H1 (cell line): Measurements from ENCODE around the gene WEE2. TPM values are rescaled to one million over a fixed set of nuclear protein-coding genes. Genes with fewer than 3 reads are reported as not detected.
A peak's percentile ranks its signal among the peaks of the same experiment; 100 is the strongest.

ENCODE experiments used
- CTCF ChIA-PET: fragments of 300-600 bp; sonication (Branson Sonifier 250); formaldehyde crosslinking; loops from one replicate; lab custom pipeline; 2021; ENCODE audit not compliant: partially characterized antibody; lab: Charles Lee
- POLR2A ChIA-PET: fragments of 300-600 bp; sonication (Branson Sonifier 250); formaldehyde crosslinking; loops from one replicate; lab custom pipeline; 2021; ENCODE audit warnings: inconsistent platforms; ENCODE audit not compliant: partially characterized antibody; lab: Charles Lee
- DNase-seq, 2 experiments: peaks; one replicate each; pipeline versions ENCODE4 v3.0.0 to v3.0.0-alpha.2; 2010 to 2022; ENCODE audit warnings: low spot score in 2 of 2, low read depth in 1 of 2, mixed read lengths in 1 of 2
- FAIRE-seq: peaks from 2 replicates; lab custom pipeline; 2011; peaks lifted over from hg19 to GRCh38; lab: Jason Lieb, UNC
- H2AFZ ChIP-seq: 2 replicates; pipeline ENCODE4 v1.8.1; 2012; ENCODE audit warnings: low read length, inconsistent platforms
- H2AK5ac ChIP-seq: 2 replicates; pipeline ENCODE4 v1.6.1; 2013; ENCODE audit warnings: low read depth, low read length
- H2BK120ac ChIP-seq: replicated peaks from 2 replicates; pipeline ENCODE3; 2013; ENCODE audit warnings: low read depth, low read length, inconsistent platforms
- H2BK12ac ChIP-seq: 2 replicates; pipeline ENCODE4 v1.6.1; 2013; ENCODE audit warnings: low read depth, low read length
- H2BK15ac ChIP-seq: 2 replicates; pipeline ENCODE4 v1.6.1; 2013; ENCODE audit warnings: low read length
- H2BK20ac ChIP-seq: 2 replicates; pipeline ENCODE4 v1.6.1; 2013; ENCODE audit warnings: low read length
- H2BK5ac ChIP-seq: 2 replicates; pipeline ENCODE4 v1.6.1; 2013; ENCODE audit warnings: low read depth, low read length
- H3K14ac ChIP-seq: 2 replicates; pipeline ENCODE4 v1.6.1; 2013; ENCODE audit warnings: inconsistent platforms; ENCODE audit not compliant: insufficient read length
- H3K18ac ChIP-seq: 2 replicates; pipeline ENCODE4 v1.6.1; 2013; ENCODE audit warnings: low read length; ENCODE audit errors: extremely low read depth
- H3K23ac ChIP-seq: 2 replicates; pipeline ENCODE4 v1.6.1; 2013; ENCODE audit warnings: inconsistent platforms; ENCODE audit not compliant: insufficient read length
- H3K23me2 ChIP-seq: 2 replicates; pipeline ENCODE4 v1.6.1; 2013; ENCODE audit warnings: low read depth, low read length
- H3K27ac ChIP-seq: 2 replicates; pipeline ENCODE4 v1.6.1; 2011; ENCODE audit warnings: low read depth, low read length, inconsistent platforms
- H3K27me3 ChIP-seq, 4 experiments: replicated peaks in 1 of 4; 1 replicate in 1 of 4; 2 replicates in 3 of 4; pipeline versions ENCODE4 v1.6.1 to v1.8.1; 2011 to 2013; ENCODE audit warnings: low read length in 3 of 4, mild to moderate bottlenecking in 3 of 4, inconsistent platforms in 2 of 4, mixed read lengths in 2 of 4, moderate library complexity in 1 of 4; ENCODE audit not compliant: control insufficient read depth in 3 of 4, insufficient read depth in 3 of 4; ENCODE audit errors: extremely low read depth in 1 of 4
- H3K36me3 ChIP-seq, 4 experiments: 2 replicates each; pipeline versions ENCODE4 v1.6.1 to v1.8.1; 2011 to 2013; ENCODE audit warnings: mild to moderate bottlenecking in 4 of 4, low read length in 3 of 4, moderate library complexity in 2 of 4, control low read depth in 1 of 4, inconsistent platforms in 1 of 4; ENCODE audit not compliant: insufficient read depth in 4 of 4, control insufficient read depth in 2 of 4
- H3K4ac ChIP-seq: replicated peaks from 2 replicates; pipeline ENCODE3; 2013; ENCODE audit warnings: low read length, low read depth, mixed read lengths, inconsistent platforms; ENCODE audit not compliant: insufficient read length
- H3K4me1 ChIP-seq, 4 experiments: replicated peaks in 1 of 4; 1 replicate in 1 of 4; 2 replicates in 3 of 4; pipeline versions ENCODE4 v1.6.1 to v1.8.1; 2011 to 2013; ENCODE audit warnings: low read length in 3 of 4, inconsistent platforms in 2 of 4, mixed read lengths in 1 of 4; ENCODE audit not compliant: insufficient read depth in 4 of 4, control insufficient read depth in 3 of 4
- H3K4me2 ChIP-seq, 2 experiments: 2 replicates each; pipeline versions ENCODE4 v1.6.1 to v1.8.1; 2011 to 2013; ENCODE audit warnings: low read depth in 2 of 2, low read length in 2 of 2, control low read depth in 1 of 2, inconsistent platforms in 1 of 2, mild to moderate bottlenecking in 1 of 2; ENCODE audit not compliant: insufficient read depth in 1 of 2
- H3K4me3 ChIP-seq, 4 experiments: fragments of 200-600, 300-600 bp in 1 of 4; sonication (generic), shearing (Covaris generic), sonication (Bioruptor Twin) in 1 of 4; 2 replicates each; pipeline versions ENCODE4 v1.5.1 to v1.8.1; 2011 to 2016; ENCODE audit warnings: low read length in 4 of 4, low read depth in 3 of 4, control low read depth in 2 of 4, inconsistent platforms in 2 of 4, mild to moderate bottlenecking in 2 of 4, mixed read lengths in 1 of 4, moderate library complexity in 1 of 4; ENCODE audit not compliant: insufficient read depth in 2 of 4; ENCODE audit errors: extremely low read depth in 1 of 4
- H3K56ac ChIP-seq: replicated peaks from 2 replicates; pipeline ENCODE3; 2013; ENCODE audit warnings: low read depth, mild to moderate bottlenecking, mixed read lengths, low read length, inconsistent platforms; ENCODE audit not compliant: insufficient read length
- H3K79me1 ChIP-seq: 2 replicates; pipeline ENCODE4 v1.6.1; 2013; ENCODE audit warnings: low read depth, low read length, control low read depth
- H3K79me2 ChIP-seq, 2 experiments: 2 replicates each; pipeline versions ENCODE4 v1.6.1 to v1.8.1; 2012 to 2013; ENCODE audit warnings: low read length in 2 of 2, mild to moderate bottlenecking in 2 of 2, inconsistent platforms in 1 of 2; ENCODE audit not compliant: insufficient read depth in 2 of 2, control insufficient read depth in 1 of 2
- H3K9ac ChIP-seq, 4 experiments: replicated peaks in 1 of 4; 1 replicate in 1 of 4; 2 replicates in 3 of 4; pipeline versions ENCODE4 v1.6.1 to v1.8.1; 2011 to 2013; ENCODE audit warnings: low read depth in 3 of 4, low read length in 3 of 4, control low read depth in 2 of 4, mild to moderate bottlenecking in 2 of 4, moderate library complexity in 2 of 4, inconsistent platforms in 1 of 4; ENCODE audit errors: extremely low read depth in 1 of 4
- H3K9me3 ChIP-seq, 2 experiments: 2 replicates each; pipeline versions ENCODE4 v1.6.1 to v1.8.1; 2012 to 2013; ENCODE audit warnings: mild to moderate bottlenecking in 2 of 2, moderate library complexity in 2 of 2, control low read depth in 1 of 2, inconsistent platforms in 1 of 2, low read depth in 1 of 2, low read length in 1 of 2, mixed read lengths in 1 of 2; ENCODE audit not compliant: insufficient read depth in 2 of 2
- H4K20me1 ChIP-seq, 2 experiments: replicated peaks in 1 of 2; 2 replicates each; pipeline versions ENCODE3 to v1.8.1; 2011 to 2013; ENCODE audit warnings: inconsistent platforms in 2 of 2, low read length in 2 of 2, mild to moderate bottlenecking in 1 of 2; ENCODE audit not compliant: insufficient read depth in 2 of 2, control insufficient read depth in 1 of 2
- H4K5ac ChIP-seq: 2 replicates; pipeline ENCODE4 v1.6.1; 2013; ENCODE audit warnings: low read length, low read depth, mixed read lengths, inconsistent platforms; ENCODE audit not compliant: insufficient read length
- H4K8ac ChIP-seq: 2 replicates; pipeline ENCODE4 v1.8.0; 2013; ENCODE audit warnings: mild to moderate bottlenecking, moderate library complexity, low read length, inconsistent platforms; ENCODE audit not compliant: insufficient read depth; ENCODE audit errors: extremely low read depth
- H4K91ac ChIP-seq: replicated peaks from 2 replicates; pipeline ENCODE3; 2013; ENCODE audit warnings: low read length, mixed read lengths, inconsistent platforms; ENCODE audit not compliant: insufficient read length
- CEBPB ChIP-seq: IDR thresholded peaks from 2 replicates; pipeline ENCODE4 v1.6.1; 2012; ENCODE audit warnings: low read depth, low read length
- EP300 ChIP-seq, 2 experiments: IDR thresholded peaks; 1 replicate in 1 of 2; 2 replicates in 1 of 2; pipeline ENCODE4 v1.6.1; 2011 to 2012; ENCODE audit warnings: low read depth in 2 of 2, low read length in 2 of 2, mild to moderate bottlenecking in 2 of 2, borderline replicate concordance in 1 of 2, inconsistent platforms in 1 of 2, moderate library complexity in 1 of 2
- WGBS, 2 experiments: shearing (Covaris generic) in 1 of 2; methylation state at CpG; one replicate each; pipeline versions ENCODE4 v1.1.6 to v1.1.7; 2013 to 2015; ENCODE audit warnings: low lambda C conversion rate in 2 of 2, mixed read lengths in 2 of 2, inconsistent platforms in 1 of 2, low coverage in 1 of 2, missing lambda C conversion rate in 1 of 2; ENCODE audit not compliant: insufficient replicate concordance in 2 of 2, insufficient coverage in 1 of 2, insufficient read length in 1 of 2; ENCODE audit errors: extremely low coverage in 1 of 2, missing lambda C conversion rate in 1 of 2; 5-methylcytosine and 5-hydroxymethylcytosine counted together
- polyA plus RNA-seq, 7 experiments: library from polyadenylated mRNA; depleted of rRNA in 3 of 7; stranded (reverse) in 5 of 7; unstranded in 2 of 7; fragments of >200 nt in 5 of 7; fragments of 200-250 nt in 2 of 7; gene quantifications; 1 replicate in 5 of 7; 2 replicates in 1 of 7; 4 replicates in 1 of 7; pipeline versions ENCODE4 v1.2.1 to v1.2.3, GENCODE V29; 2011 to 2013; ENCODE audit warnings: missing spikeins in 2 of 7, mixed read lengths in 2 of 7
- total RNA-seq: library from RNA; stranded (reverse); fragmentation: NEBNext Ultra II Directional; extraction: Animal tissue kit (Norgen Biotek cat#: 25700); gene quantifications from 2 replicates; pipeline ENCODE4 v1.2.1, GENCODE V29; 2021

Gene WEE2
- total and polyA plus RNA-seq, 2 of the 8 experiments (the other 6 are each of a cell fraction or from before 2014, with no cell fraction given) = 0.02 TPM; not detected in 1

DNA sequence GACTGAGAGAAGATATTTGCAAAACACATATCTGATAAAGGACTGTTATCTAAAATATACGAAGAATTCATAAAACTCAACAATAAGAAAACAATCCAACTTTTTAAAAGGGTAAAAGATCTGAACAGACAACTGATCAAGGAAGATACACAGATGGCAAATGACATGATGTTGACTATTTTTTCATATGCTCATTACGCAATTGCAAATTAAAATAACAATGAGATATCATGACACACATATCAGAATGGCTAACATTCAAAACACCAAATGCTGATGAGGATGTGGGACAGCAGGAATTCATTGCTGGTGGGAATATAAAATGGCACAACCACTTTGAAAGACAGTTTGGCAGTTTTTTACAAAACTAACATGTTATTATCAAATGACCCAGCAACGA lies 15.1 kb upstream of the WEE2 start:
- Histone ChIP-seq H3K79me2 (peaks cover 0 to 70% of the 10 kb centered on the region in 2 experiments; a peak in 2 of 4 replicates), H3K23me2 (no peaks in the 10 kb centered on the region), H3K56ac (no peak overlapping the region), H2BK12ac (no peak overlapping the region)
- no peak for DNase-seq
- TF ChIP-seq CEBPB = peak; percentile 44; the same call in 1 of the 2 replicates
- TF ChIP-seq EP300 (IDR thresholded peaks at IDR 0.05; ENCODE audit: borderline replicate concordance in 1 of 2, low read depth in 2 of 2, low read length in 2 of 2) = no peak
- TF ChIP-seq, all 59 proteins: peak for 1
- no peak overlapping the region for H3K27ac ChIP-seq
- no peak overlapping the region for H3K4ac ChIP-seq
- no peak overlapping the region for H3K9ac ChIP-seq
- H3K23ac ChIP-seq = no peak overlapping the region
- H2BK5ac ChIP-seq = no peak overlapping the region
- no peak overlapping the region for H2AFZ ChIP-seq
- no peaks in the 10 kb centered on the region for H3K9me3 ChIP-seq
- peaks cover 0 to 8% of the 10 kb centered on the region in 2 experiments for H4K20me1 ChIP-seq
- no peak overlapping the region for H2BK120ac ChIP-seq
- no peaks in the 10 kb centered on the region for H3K27me3 ChIP-seq
- H3K79me1 ChIP-seq = peaks cover 2% of the 10 kb centered on the region; the same call in 1 of the 2 replicates
- H3K4me1 ChIP-seq = peaks cover 0 to 21% (median 10%) of the 10 kb centered on the region in 4 experiments; a peak in 5 of 7 replicates
- H3K4me2 ChIP-seq = no peak overlapping the region
- H4K8ac ChIP-seq = no peak overlapping the region
- no peak for FAIRE-seq
- no peak overlapping the region for H4K91ac ChIP-seq
- WGBS, 2 experiments = 85% methylated on average over 3 of the region's 3 CpGs; no CpG with 5 or more reads in 1 of the 2 experiments
- H3K18ac ChIP-seq = no peak overlapping the region
- no peak overlapping the region for H3K14ac ChIP-seq
- H3K4me3 ChIP-seq = no peak overlapping the region
- no peaks in the 10 kb centered on the region; a peak in 1 of 8 replicates for H3K36me3 ChIP-seq
- no peak overlapping the region for H4K5ac ChIP-seq
- H2BK20ac ChIP-seq = no peak overlapping the region
- CTCF ChIA-PET = interaction anchor here (0.9 to 1.4 kb wide), 2 partner anchors 39 to 44 kb away, joined by 3 to 4 read pairs; no protein-coding TSS in a partner anchor
- H2BK15ac ChIP-seq = no peak overlapping the region
- POLR2A ChIA-PET = no interaction called here
- no peak overlapping the region for H2AK5ac ChIP-seq
